Body of pancreas (tissue), 4 donors: Measurements from ENCODE around the gene TMCC2. TPM values are rescaled to one million over a fixed set of nuclear protein-coding genes. Genes with fewer than 3 reads are reported as not detected.

Source experiments
- ATAC-seq: fragments of 150-250 bp; one replicate; pipeline ENCODE4 v1.9.1; 2016
- DNase-seq, 4 donors: peaks; one replicate each; pipeline ENCODE4 v3.0.0-alpha.2; 2019
- H3K27ac ChIP-seq, 4 donors: fragments of 200-600 bp; sonication (generic); 1 replicate in 3 of 4; 2 replicates in 1 of 4; pipeline versions ENCODE4 v1.5.1 to v1.6.1; 2016 to 2019; ENCODE audit warnings: mild to moderate bottlenecking in 1 of 4, mixed read lengths in 1 of 4, moderate library complexity in 1 of 4
- H3K27me3 ChIP-seq, 2 donors: fragments of 200-600 bp; sonication (generic); one replicate each; pipeline ENCODE4 v1.6.0; 2016; ENCODE audit warnings: mild to moderate bottlenecking in 1 of 2
- H3K36me3 ChIP-seq, 2 donors: fragments of 200-600 bp; sonication (generic); replicated peaks in 1 of 2; 2 replicates each; pipeline ENCODE4 v1.5.1; 2016; ENCODE audit warnings: low read depth in 2 of 2; ENCODE audit not compliant: insufficient read depth in 1 of 2
- H3K4me1 ChIP-seq: fragments of 200-600 bp; sonication (generic); one replicate; pipeline ENCODE4 v1.6.0; 2016
- H3K4me3 ChIP-seq, 2 donors: fragments of 200-600 bp; sonication (generic); 1 replicate in 1 of 2; 2 replicates in 1 of 2; pipeline ENCODE4 v1.5.1; 2016 to 2019
- H3K9me3 ChIP-seq, 3 donors: fragments of 200-600 bp; sonication (generic); 1 replicate in 2 of 3; 2 replicates in 1 of 3; pipeline ENCODE4 v1.5.1; 2016
- POLR2A ChIP-seq, 3 donors: fragments of 450-650 bp; IDR thresholded peaks; one replicate each; pipeline ENCODE4 v1.6.1; 2016; ENCODE audit warnings: antibody characterized with exemption in 3 of 3, mild to moderate bottlenecking in 2 of 3
- WGBS, 2 donors: methylation state at CpG; one replicate each; pipeline ENCODE4 v1.1.5; 2017; 5-methylcytosine and 5-hydroxymethylcytosine counted together
- intact Hi-C: fragments of 100-400 bp; cut with DNase I; formaldehyde crosslinking; loops from one replicate; pipeline ENCODE4 v1.15.1; 2023
- total RNA-seq, 2 donors: library from RNA; depleted of rRNA; stranded (reverse); fragments of >200 nt; gene quantifications; one replicate each; pipeline ENCODE4 v1.1.0, GENCODE V29; 2016
- TF ChIP-seq, protein P1 (sequence below), 7 experiments: fragments of 450-650 bp in 4 of 7; fragments of 200-600 bp in 3 of 7; sonication (generic) in 3 of 7; IDR thresholded peaks; one replicate each; pipeline ENCODE4 v1.5.1; 2016 to 2019; ENCODE audit warnings: antibody characterized with exemption in 7 of 7

TMCC2 gene
- total RNA-seq, 2 donors from 2014 or later: 1.3 to 1.6 TPM

DNA sequence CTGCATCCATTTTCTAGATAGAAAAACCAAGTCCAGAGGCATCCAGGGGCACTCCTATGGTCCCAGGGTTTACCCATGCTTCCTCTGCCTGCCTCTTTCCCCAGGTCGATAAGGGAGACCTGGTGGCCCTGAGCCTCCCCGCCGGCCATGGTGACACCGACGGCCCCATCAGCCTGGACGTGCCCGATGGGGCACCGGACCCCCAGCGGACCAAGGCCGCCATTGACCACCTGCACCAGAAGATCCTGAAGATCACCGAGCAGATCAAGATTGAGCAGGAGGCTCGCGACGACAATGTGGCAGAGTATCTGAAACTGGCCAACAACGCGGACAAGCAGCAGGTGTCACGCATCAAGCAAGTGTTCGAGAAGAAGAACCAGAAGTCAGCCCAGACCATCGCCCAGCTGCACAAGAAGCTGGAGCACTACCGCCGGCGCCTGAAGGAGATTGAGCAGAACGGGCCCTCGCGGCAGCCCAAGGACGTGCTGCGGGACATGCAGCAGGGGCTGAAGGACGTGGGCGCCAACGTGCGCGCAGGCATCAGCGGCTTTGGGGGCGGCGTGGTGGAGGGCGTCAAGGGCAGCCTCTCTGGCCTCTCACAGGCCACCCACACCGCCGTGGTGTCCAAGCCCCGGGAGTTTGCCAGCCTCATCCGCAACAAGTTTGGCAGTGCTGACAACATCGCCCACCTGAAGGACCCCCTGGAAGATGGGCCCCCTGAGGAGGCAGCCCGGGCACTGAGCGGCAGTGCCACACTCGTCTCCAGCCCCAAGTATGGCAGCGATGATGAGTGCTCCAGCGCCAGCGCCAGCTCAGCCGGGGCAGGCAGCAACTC, 41.3 kb downstream of the TMCC2 start:
- no peaks in the 10 kb centered on the region for H3K27me3 ChIP-seq
- no peak for DNase-seq
- ATAC-seq: no peak
- TF ChIP-seq, protein P1, sequence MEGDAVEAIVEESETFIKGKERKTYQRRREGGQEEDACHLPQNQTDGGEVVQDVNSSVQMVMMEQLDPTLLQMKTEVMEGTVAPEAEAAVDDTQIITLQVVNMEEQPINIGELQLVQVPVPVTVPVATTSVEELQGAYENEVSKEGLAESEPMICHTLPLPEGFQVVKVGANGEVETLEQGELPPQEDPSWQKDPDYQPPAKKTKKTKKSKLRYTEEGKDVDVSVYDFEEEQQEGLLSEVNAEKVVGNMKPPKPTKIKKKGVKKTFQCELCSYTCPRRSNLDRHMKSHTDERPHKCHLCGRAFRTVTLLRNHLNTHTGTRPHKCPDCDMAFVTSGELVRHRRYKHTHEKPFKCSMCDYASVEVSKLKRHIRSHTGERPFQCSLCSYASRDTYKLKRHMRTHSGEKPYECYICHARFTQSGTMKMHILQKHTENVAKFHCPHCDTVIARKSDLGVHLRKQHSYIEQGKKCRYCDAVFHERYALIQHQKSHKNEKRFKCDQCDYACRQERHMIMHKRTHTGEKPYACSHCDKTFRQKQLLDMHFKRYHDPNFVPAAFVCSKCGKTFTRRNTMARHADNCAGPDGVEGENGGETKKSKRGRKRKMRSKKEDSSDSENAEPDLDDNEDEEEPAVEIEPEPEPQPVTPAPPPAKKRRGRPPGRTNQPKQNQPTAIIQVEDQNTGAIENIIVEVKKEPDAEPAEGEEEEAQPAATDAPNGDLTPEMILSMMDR (IDR thresholded peaks at IDR 0.05): no peak
- TF ChIP-seq POLR2A (IDR thresholded peaks at IDR 0.05): no peak
- H3K27ac ChIP-seq: no peak overlapping the region
- peaks cover 11% of the 10 kb centered on the region for H3K4me1 ChIP-seq
- H3K4me3 ChIP-seq: no peak overlapping the region
- H3K36me3 ChIP-seq: no peaks in the 10 kb centered on the region
- WGBS, 2 donors: 92 to 94% methylated on average over 33 to 48 of the region's 48 CpGs
- no peaks in the 10 kb centered on the region for H3K9me3 ChIP-seq
- intact Hi-C loops: no loop called here

- no peak for TF ChIP-seq POLR2A (IDR thresholded peaks at IDR 0.05)
- TF ChIP-seq, protein P1 (IDR thresholded peaks at IDR 0.05): no peak
- ATAC-seq: no peak
- Histone ChIP-seq H3K27me3 (no peaks in the 10 kb centered on the region), H3K9me3 (no peaks in the 10 kb centered on the region), H3K4me3 (no peak overlapping the region), H3K4me1 (peaks cover 17% of the 10 kb centered on the region), H3K27ac (no peak overlapping the region), H3K36me3 (no peaks in the 10 kb centered on the region)
- 95 to 97% methylated on average over 5 to 8 of the region's 8 CpGs for WGBS, 2 donors
- intact Hi-C loops: loop anchor here (5.0 kb wide), 1 partner anchor 58 kb away; no protein-coding TSS in a partner anchor
- DNase-seq: no peak
These were observed 42.0 kb downstream of the TMCC2 start for GRCh38 chr1:205269711-205270110.

- Histone ChIP-seq H3K9me3 (no peaks in the 10 kb centered on the region), H3K27me3 (no peaks in the 10 kb centered on the region), H3K4me1 (peaks cover 23% of the 10 kb centered on the region), H3K36me3 (no peaks in the 10 kb centered on the region), H3K27ac (no peak overlapping the region), H3K4me3 (no peak overlapping the region)
- ATAC-seq (no peak), DNase-seq (no peak)
- intact Hi-C loops: loop anchor here (5.0 kb wide), 1 partner anchor 57 kb away; no protein-coding TSS in a partner anchor
- WGBS, 2 donors: 84 to 90% methylated on average over 7 of the region's 7 CpGs
- no peak for TF ChIP-seq POLR2A (IDR thresholded peaks at IDR 0.05)
- TF ChIP-seq, protein P1 (IDR thresholded peaks at IDR 0.05): no peak
These were observed 42.5 kb downstream of the TMCC2 start for GRCh38 chr1:205270271-205270670.

DNA sequence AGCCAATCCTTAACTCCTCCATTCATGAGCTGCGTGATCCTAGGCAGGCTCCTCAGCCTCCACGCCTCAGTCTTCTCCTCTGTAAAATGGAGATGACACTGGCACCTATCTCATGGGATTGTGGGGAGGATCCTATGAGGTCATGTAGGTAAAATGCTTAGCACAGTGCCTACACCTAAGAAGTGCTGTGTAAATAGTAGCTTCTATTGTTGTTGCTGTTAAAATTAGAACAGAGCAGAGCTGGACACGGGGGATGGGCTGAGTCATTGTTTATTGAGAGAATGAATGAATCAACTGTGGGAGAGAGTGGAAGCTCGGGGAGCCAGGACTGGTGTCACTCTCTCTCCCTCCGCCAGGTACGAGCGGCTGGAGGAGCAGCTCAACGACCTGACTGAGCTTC, 43.0 kb downstream of the TMCC2 start:
- Histone ChIP-seq H3K27me3 (no peaks in the 10 kb centered on the region), H3K36me3 (no peaks in the 10 kb centered on the region), H3K27ac (peak overlapping the region in 1 of 4 donors; percentile 19), H3K4me1 (peaks cover 28% of the 10 kb centered on the region), H3K4me3 (no peak overlapping the region), H3K9me3 (no peaks in the 10 kb centered on the region)
- DNase-seq: no peak
- no peak for TF ChIP-seq POLR2A (IDR thresholded peaks at IDR 0.05)
- TF ChIP-seq, protein P1 (IDR thresholded peaks at IDR 0.05): no peak
- ATAC-seq: no peak
- 55 to 66% methylated on average over 8 of the region's 8 CpGs for WGBS, 2 donors
- intact Hi-C loops: loop anchor here (5.0 kb wide), 1 partner anchor 57 kb away; no protein-coding TSS in a partner anchor
